GM12892 (cell line): ENCODE measurements around the gene ERBB4.

ENCODE experiments used
- POLR2A ChIP-seq: IDR thresholded peaks from 2 replicates; pipeline ENCODE4 v1.6.1; 2011; ENCODE audit warnings: low read depth, low read length, control low read depth
- POLR2AphosphoS5 ChIP-seq: IDR thresholded peaks from 2 replicates; pipeline ENCODE4 v1.6.1; 2011; ENCODE audit warnings: low read depth, low read length, control low read depth

- no peak for TF ChIP-seq POLR2AphosphoS5
- no peak for TF ChIP-seq POLR2A
Measured at GRCh38 chr2:211755187-211755586, 783.4 kb downstream of the ERBB4 start.
